Mesenchymal stem cell (in vitro differentiated cells and primary cell): Measurements from ENCODE around the gene MINDY3.

Experiments used
- DNase-seq: peaks from one replicate; pipeline ENCODE4 v3.0.0-alpha.2; 2013
- H2AFZ ChIP-seq: one replicate; pipeline ENCODE4 v1.6.1; 2013; ENCODE audit warnings: low read depth, mild to moderate bottlenecking, control low read depth, inconsistent platforms, low read length, moderate library complexity
- H2AK5ac ChIP-seq: 2 replicates; pipeline ENCODE4 v1.6.1; 2013; ENCODE audit warnings: low read length, moderate library complexity, mild to moderate bottlenecking, inconsistent platforms; ENCODE audit not compliant: severe bottlenecking
- H2BK120ac ChIP-seq: one replicate; pipeline ENCODE4 v1.6.1; 2013; ENCODE audit warnings: low read depth, mild to moderate bottlenecking, inconsistent platforms, low read length, moderate library complexity
- H2BK12ac ChIP-seq, 2 experiments: one replicate each; pipeline ENCODE4 v1.6.1; 2013; ENCODE audit warnings: inconsistent platforms in 2 of 2, low read length in 2 of 2, mild to moderate bottlenecking in 2 of 2, moderate library complexity in 2 of 2, control low read depth in 1 of 2
- H2BK15ac ChIP-seq: one replicate; pipeline ENCODE4 v1.6.1; 2013; ENCODE audit warnings: mild to moderate bottlenecking, low read depth, inconsistent platforms; ENCODE audit not compliant: poor library complexity, severe bottlenecking
- H2BK5ac ChIP-seq: 2 replicates; pipeline ENCODE4 v1.6.1; 2013; ENCODE audit warnings: low read depth, mild to moderate bottlenecking, low read length, control low read depth, inconsistent platforms; ENCODE audit not compliant: poor library complexity, severe bottlenecking
- H3K14ac ChIP-seq, 2 experiments: one replicate each; pipeline ENCODE4 v1.6.1; 2013; ENCODE audit warnings: inconsistent platforms in 2 of 2, low read length in 2 of 2, control low read depth in 1 of 2, mild to moderate bottlenecking in 1 of 2, moderate library complexity in 1 of 2
- H3K18ac ChIP-seq, 2 experiments: one replicate each; pipeline ENCODE4 v1.6.1; 2013; ENCODE audit warnings: inconsistent platforms in 2 of 2, low read length in 2 of 2, control low read depth in 1 of 2, low read depth in 1 of 2, mild to moderate bottlenecking in 1 of 2
- H3K23ac ChIP-seq, 2 experiments: one replicate each; pipeline ENCODE4 v1.6.1; 2013; ENCODE audit warnings: inconsistent platforms in 2 of 2, low read length in 2 of 2, mild to moderate bottlenecking in 2 of 2, moderate library complexity in 2 of 2, control low read depth in 1 of 2
- H3K27ac ChIP-seq: 2 replicates; pipeline ENCODE4 v1.5.1; 2013; ENCODE audit warnings: mild to moderate bottlenecking, moderate library complexity, low read length, control low read depth, inconsistent platforms; ENCODE audit not compliant: poor library complexity, severe bottlenecking
- H3K27me3 ChIP-seq, 2 experiments: 2 replicates each; pipeline versions ENCODE4 v1.6.1 to v1.7.0; 2013; ENCODE audit warnings: low read length in 2 of 2, mild to moderate bottlenecking in 2 of 2, moderate library complexity in 2 of 2, control low read depth in 1 of 2, inconsistent platforms in 1 of 2; ENCODE audit not compliant: control insufficient read depth in 1 of 2, insufficient read depth in 1 of 2
- H3K36me3 ChIP-seq, 2 experiments: 2 replicates each; pipeline versions ENCODE4 v1.6.1 to v1.7.0; 2013; ENCODE audit warnings: low read length in 2 of 2, control low read depth in 1 of 2, inconsistent platforms in 1 of 2, low read depth in 1 of 2, mild to moderate bottlenecking in 1 of 2; ENCODE audit not compliant: insufficient read depth in 2 of 2, control insufficient read depth in 1 of 2
- H3K4ac ChIP-seq, 2 experiments: one replicate each; pipeline ENCODE4 v1.6.1; 2013; ENCODE audit warnings: inconsistent platforms in 2 of 2, low read length in 2 of 2, mild to moderate bottlenecking in 2 of 2, moderate library complexity in 2 of 2, control low read depth in 1 of 2, low read depth in 1 of 2
- H3K4me1 ChIP-seq: 2 replicates; pipeline ENCODE4 v1.6.1; 2013; ENCODE audit warnings: low read depth, low read length, control low read depth; ENCODE audit not compliant: control insufficient read depth, insufficient read depth
- H3K4me2 ChIP-seq: 2 replicates; pipeline ENCODE4 v1.6.1; 2013; ENCODE audit warnings: low read length, mild to moderate bottlenecking, inconsistent platforms; ENCODE audit not compliant: poor library complexity, severe bottlenecking
- H3K4me3 ChIP-seq, 2 experiments: 2 replicates each; pipeline versions ENCODE4 v1.5.1 to v1.7.0; 2013; ENCODE audit warnings: low read length in 2 of 2, mild to moderate bottlenecking in 2 of 2, control low read depth in 1 of 2, low read depth in 1 of 2; ENCODE audit not compliant: insufficient read depth in 1 of 2
- H3K79me1 ChIP-seq: replicated peaks from 2 replicates; pipeline ENCODE4 v1.6.1; 2013; ENCODE audit warnings: mild to moderate bottlenecking, control low read depth, low read length, inconsistent platforms; ENCODE audit not compliant: poor library complexity, severe bottlenecking
- H3K9ac ChIP-seq: 2 replicates; pipeline ENCODE4 v1.7.0; 2013; ENCODE audit warnings: mild to moderate bottlenecking, low read length, moderate library complexity
- H3K9me3 ChIP-seq: 2 replicates; pipeline ENCODE4 v1.7.0; 2013; ENCODE audit warnings: mild to moderate bottlenecking, low read length; ENCODE audit not compliant: control insufficient read depth
- H4K8ac ChIP-seq: one replicate; pipeline ENCODE4 v1.6.1; 2013; ENCODE audit warnings: inconsistent platforms, mild to moderate bottlenecking, low read length, moderate library complexity
- H4K91ac ChIP-seq: one replicate; pipeline ENCODE4 v1.6.1; 2013; ENCODE audit warnings: mild to moderate bottlenecking, low read length, inconsistent platforms
- WGBS: methylation state at CpG from one replicate; pipeline ENCODE4 v1.1.7; 2013; ENCODE audit warnings: mixed read lengths; 5-methylcytosine and 5-hydroxymethylcytosine counted together

Gene MINDY3

DNA sequence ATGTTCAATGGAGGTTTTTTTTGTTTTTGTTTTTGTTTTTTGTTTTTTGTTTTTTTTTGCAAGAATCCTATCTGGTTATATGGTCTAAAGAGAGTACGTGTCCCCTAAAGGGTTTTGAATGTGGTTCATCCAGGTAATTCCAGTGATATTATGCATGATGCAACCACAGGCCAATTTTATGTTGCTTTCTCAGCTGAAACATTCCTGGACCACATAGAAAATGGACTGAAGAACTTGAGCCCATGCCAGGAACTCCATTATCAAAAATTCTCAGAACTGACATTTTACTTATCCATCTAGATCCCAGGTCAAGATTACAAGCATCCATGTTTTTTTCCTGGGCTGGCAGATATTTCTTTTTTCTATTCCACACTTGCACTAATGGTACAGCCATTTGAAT lies 11.5 kb upstream of the MINDY3 start:
- Histone ChIP-seq H3K14ac (no peak overlapping the region), H2BK12ac (no peak overlapping the region), H3K4ac (no peak overlapping the region), H3K27me3 (peaks cover 0 to 30% of the 10 kb centered on the region in 2 experiments), H3K4me2 (no peak overlapping the region), H3K4me1 (no peaks in the 10 kb centered on the region), H3K79me1 (no peaks in the 10 kb centered on the region), H3K36me3 (no peaks in the 10 kb centered on the region), H3K9ac (no peak overlapping the region), H2BK5ac (no peak overlapping the region), H2BK120ac (no peak overlapping the region), H4K91ac (no peak overlapping the region), H3K23ac (no peak overlapping the region), H2AK5ac (no peak overlapping the region), H3K18ac (no peak overlapping the region), H4K8ac (no peak overlapping the region), H2BK15ac (no peak overlapping the region), H3K9me3 (no peaks in the 10 kb centered on the region), H2AFZ (no peak overlapping the region), H3K4me3 (no peak overlapping the region), H3K27ac (no peak overlapping the region)
- 90% methylated on average over 1 of the region's 1 CpG for WGBS
- no peak for DNase-seq

DNA sequence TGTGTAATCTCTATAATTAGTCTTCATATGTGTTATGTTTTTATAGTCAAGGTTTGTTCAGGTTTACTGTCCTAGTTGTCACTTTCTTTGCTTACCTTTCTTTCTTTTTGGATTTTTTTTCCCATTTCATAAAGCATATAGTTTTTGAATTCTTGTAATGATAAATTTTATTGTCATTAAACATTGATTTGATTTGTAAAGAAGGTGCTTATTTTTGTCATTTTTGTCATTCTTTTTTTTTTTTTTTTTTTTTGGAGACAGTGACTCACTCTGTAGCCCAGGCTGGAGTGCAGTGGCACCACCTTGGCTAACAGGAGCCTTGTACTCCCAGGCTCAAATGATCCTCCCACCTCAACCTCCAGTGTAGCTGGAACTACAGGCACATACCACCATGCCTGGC lies 9.6 kb upstream of the MINDY3 start:
- no peak overlapping the region for H3K4me2 ChIP-seq
- H3K27ac ChIP-seq = no peak overlapping the region
- H3K9me3 ChIP-seq = no peaks in the 10 kb centered on the region
- no peaks in the 10 kb centered on the region for H3K36me3 ChIP-seq
- no peak overlapping the region for H3K9ac ChIP-seq
- no peak overlapping the region for H2BK12ac ChIP-seq
- H2BK15ac ChIP-seq = no peak overlapping the region
- no peak overlapping the region for H3K18ac ChIP-seq
- no peaks in the 10 kb centered on the region for H3K4me1 ChIP-seq
- no peak overlapping the region for H3K14ac ChIP-seq
- H2AK5ac ChIP-seq = no peak overlapping the region
- no peak for DNase-seq
- no peak overlapping the region for H2BK120ac ChIP-seq
- H4K91ac ChIP-seq = no peak overlapping the region
- H3K4me3 ChIP-seq = no peak overlapping the region
- H2AFZ ChIP-seq = no peak overlapping the region
- no peaks in the 10 kb centered on the region for H3K79me1 ChIP-seq
- no peak overlapping the region for H3K4ac ChIP-seq
- no peak overlapping the region for H2BK5ac ChIP-seq
- no peak overlapping the region for H3K23ac ChIP-seq
- H3K27me3 ChIP-seq = peaks cover 8 to 47% of the 10 kb centered on the region in 2 experiments
- no peak overlapping the region for H4K8ac ChIP-seq

- Histone ChIP-seq H4K91ac (no peak overlapping the region), H3K9ac (no peak overlapping the region), H2AFZ (no peak overlapping the region), H3K4me3 (no peak overlapping the region), H3K4ac (no peak overlapping the region), H2BK15ac (no peak overlapping the region), H2BK12ac (no peak overlapping the region), H3K23ac (no peak overlapping the region), H3K36me3 (no peaks in the 10 kb centered on the region), H3K18ac (no peak overlapping the region), H3K4me2 (no peak overlapping the region), H2BK5ac (no peak overlapping the region), H2BK120ac (no peak overlapping the region), H3K4me1 (no peaks in the 10 kb centered on the region), H3K9me3 (no peaks in the 10 kb centered on the region), H3K27ac (no peak overlapping the region), H3K79me1 (no peaks in the 10 kb centered on the region), H3K27me3 (peaks cover 12 to 49% of the 10 kb centered on the region in 2 experiments), H4K8ac (no peak overlapping the region), H2AK5ac (no peak overlapping the region), H3K14ac (no peak overlapping the region)
- DNase-seq = no peak
- WGBS = 86% methylated on average over 4 of the region's 5 CpGs
These were observed 7.7 kb upstream of the MINDY3 start for GRCh38 chr10:15868006-15868405.

- peaks cover 12 to 46% of the 10 kb centered on the region in 2 experiments for H3K27me3 ChIP-seq
- H3K4ac ChIP-seq = no peak overlapping the region
- 89% methylated on average over 6 of the region's 7 CpGs for WGBS
- no peak overlapping the region for H2AK5ac ChIP-seq
- no peak overlapping the region for H4K8ac ChIP-seq
- no peak overlapping the region for H2BK15ac ChIP-seq
- H2BK120ac ChIP-seq = no peak overlapping the region
- H3K79me1 ChIP-seq = no peaks in the 10 kb centered on the region
- peaks cover 1% of the 10 kb centered on the region for H3K4me1 ChIP-seq
- no peak overlapping the region for H2BK5ac ChIP-seq
- no peaks in the 10 kb centered on the region for H3K36me3 ChIP-seq
- no peak for DNase-seq
- H3K9me3 ChIP-seq = no peaks in the 10 kb centered on the region
- no peak overlapping the region for H4K91ac ChIP-seq
- no peak overlapping the region for H3K18ac ChIP-seq
- no peak overlapping the region for H3K23ac ChIP-seq
- no peak overlapping the region for H2BK12ac ChIP-seq
- no peak overlapping the region for H3K4me3 ChIP-seq
- H2AFZ ChIP-seq = no peak overlapping the region
- H3K27ac ChIP-seq = no peak overlapping the region
- no peak overlapping the region for H3K4me2 ChIP-seq
- no peak overlapping the region for H3K9ac ChIP-seq
- H3K14ac ChIP-seq = no peak overlapping the region
These were observed 5.0 kb upstream of the MINDY3 start for GRCh38 chr10:15865304-15865703.
